Measurements from ENCODE around the gene MBNL3. TPM values are rescaled to one million over a fixed set of nuclear protein-coding genes. Genes with fewer than 3 reads are reported as not detected.

The MBNL3 gene
- total and polyA plus RNA-seq, 2 donors (not counting 3 experiments of a cell fraction or from before 2014, with no cell fraction given), result 1.8 to 5.6 TPM

DNA sequence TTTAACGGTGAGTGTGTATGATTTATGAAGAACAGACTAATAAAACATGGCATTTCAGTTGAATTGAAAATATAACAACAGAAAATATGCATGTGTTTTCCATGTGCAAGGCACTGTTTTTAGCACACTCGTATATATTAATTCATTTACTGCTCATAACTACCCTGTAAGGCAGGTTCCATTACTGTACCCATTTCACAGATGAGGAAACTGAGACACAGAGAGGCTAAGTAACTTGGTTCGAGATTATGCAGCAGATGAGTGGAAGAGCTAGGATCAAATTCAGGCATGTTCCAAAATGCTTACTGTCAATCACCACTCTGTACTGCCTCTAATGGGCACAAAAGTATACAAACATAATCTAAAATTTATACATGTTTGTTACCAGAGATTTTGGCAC lies 20.4 kb downstream of the MBNL3 start:
- ChIA-PET CTCF (no interaction called here), POLR2A (no interaction called here)
- no peak overlapping the region for H3K27ac ChIP-seq (ENCODE audit: insufficient read depth, low read depth, low read length)
- H3K9me3 ChIP-seq (replicated peaks; ENCODE audit: control insufficient read depth, insufficient read depth, low read length), result no peaks in the 10 kb centered on the region
- no peaks in the 10 kb centered on the region for H3K9me1 ChIP-seq (replicated peaks; ENCODE audit: control insufficient read depth, extremely low read depth, insufficient read depth, low read length)
- no peak overlapping the region for H2AFZ ChIP-seq (ENCODE audit: low read depth, low read length)
- dilution Hi-C loops (cut with MboI; ENCODE audit: extremely low pct_ligation_motif_present, low sequenced_read_pairs) (no loop called here), intact Hi-C loops (cut with micrococcal nuclease) (no loop called here)
- H3K27me3 ChIP-seq (ENCODE audit: control insufficient read depth in 2 of 2, insufficient read depth in 2 of 2, low read length in 2 of 2), result no peaks in the 10 kb centered on the region
- no peak overlapping the region for H3K4me3 ChIP-seq (replicated peaks in 1 of 3; ENCODE audit: insufficient read depth in 1 of 3, low read depth in 1 of 3, low read length in 3 of 3)
- DNase-seq (ENCODE audit: low read depth, low spot score) (no peak), FAIRE-seq (no peak)
- no TSS peak for BruUV-seq (replicated peaks)
- no peak overlapping the region for H3K9ac ChIP-seq (replicated peaks; ENCODE audit: extremely low read depth, insufficient read depth, low read length)
- H3K36me3 ChIP-seq (ENCODE audit: control insufficient read depth in 2 of 2, extremely low read depth in 1 of 2, insufficient read depth in 2 of 2, low read length in 2 of 2), result no peaks in the 10 kb centered on the region
- H3K4me2 ChIP-seq (ENCODE audit: insufficient read depth, low read length), result no peak overlapping the region
- no peaks in the 10 kb centered on the region for H3K79me2 ChIP-seq (ENCODE audit: control insufficient read depth, insufficient read depth, low read length)
- no peaks in the 10 kb centered on the region for H4K20me1 ChIP-seq (replicated peaks; ENCODE audit: control insufficient read depth, extremely low read depth, insufficient read depth, low read length)
- TF ChIP-seq GATA2 (IDR thresholded peaks at IDR 0.05; ENCODE audit: insufficient read depth, insufficient read length, low read depth, low read length), result no peak
- TF ChIP-seq, protein P1, sequence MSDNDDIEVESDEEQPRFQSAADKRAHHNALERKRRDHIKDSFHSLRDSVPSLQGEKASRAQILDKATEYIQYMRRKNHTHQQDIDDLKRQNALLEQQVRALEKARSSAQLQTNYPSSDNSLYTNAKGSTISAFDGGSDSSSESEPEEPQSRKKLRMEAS (IDR thresholded peaks at IDR 0.05; ENCODE audit: insufficient read depth, insufficient read length), result no peak
- no peak for TF ChIP-seq POLR2AphosphoS5 (IDR thresholded peaks at IDR 0.05; ENCODE audit: insufficient read depth, low read depth, low read length)
- TF ChIP-seq POLR2A (IDR thresholded peaks at IDR 0.05; ENCODE audit: low read depth, low read length), result no peak
- TF ChIP-seq MYC (IDR thresholded peaks at IDR 0.05; ENCODE audit: low read depth, low read length), result no peak
- TF ChIP-seq, protein P2, sequence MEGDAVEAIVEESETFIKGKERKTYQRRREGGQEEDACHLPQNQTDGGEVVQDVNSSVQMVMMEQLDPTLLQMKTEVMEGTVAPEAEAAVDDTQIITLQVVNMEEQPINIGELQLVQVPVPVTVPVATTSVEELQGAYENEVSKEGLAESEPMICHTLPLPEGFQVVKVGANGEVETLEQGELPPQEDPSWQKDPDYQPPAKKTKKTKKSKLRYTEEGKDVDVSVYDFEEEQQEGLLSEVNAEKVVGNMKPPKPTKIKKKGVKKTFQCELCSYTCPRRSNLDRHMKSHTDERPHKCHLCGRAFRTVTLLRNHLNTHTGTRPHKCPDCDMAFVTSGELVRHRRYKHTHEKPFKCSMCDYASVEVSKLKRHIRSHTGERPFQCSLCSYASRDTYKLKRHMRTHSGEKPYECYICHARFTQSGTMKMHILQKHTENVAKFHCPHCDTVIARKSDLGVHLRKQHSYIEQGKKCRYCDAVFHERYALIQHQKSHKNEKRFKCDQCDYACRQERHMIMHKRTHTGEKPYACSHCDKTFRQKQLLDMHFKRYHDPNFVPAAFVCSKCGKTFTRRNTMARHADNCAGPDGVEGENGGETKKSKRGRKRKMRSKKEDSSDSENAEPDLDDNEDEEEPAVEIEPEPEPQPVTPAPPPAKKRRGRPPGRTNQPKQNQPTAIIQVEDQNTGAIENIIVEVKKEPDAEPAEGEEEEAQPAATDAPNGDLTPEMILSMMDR (IDR thresholded peaks at IDR 0.05; ENCODE audit: extremely low read depth in 1 of 2, insufficient read depth in 1 of 2, low read depth in 1 of 2, low read length in 2 of 2), result no peak
- TF ChIP-seq EZH2 (IDR thresholded peaks at IDR 0.05; ENCODE audit: borderline replicate concordance, low read depth, low read length, severe bottlenecking), result no peak
- no peak for TF ChIP-seq FOS (IDR thresholded peaks at IDR 0.05; ENCODE audit: borderline replicate concordance, insufficient read depth, low read length)
- no peaks in the 10 kb centered on the region for H3K4me1 ChIP-seq (ENCODE audit: control insufficient read depth, extremely low read depth, insufficient read depth, low read length)
